ENCODE results near the gene PCSK5.
"Not testable (repeated sequence)": the region's sequence is repeated elsewhere in the genome, so short reads cannot be mapped to it uniquely, and the experiment has no call there.

PCSK5 gene

GRCh38 chr9:76323490-76323889 lies 433.0 kb downstream of the PCSK5 start:
- intact Hi-C loops (cut with DNase I): no loop called here
- DNase-seq: no peak

- DNase-seq; intact Hi-C loops (cut with DNase I): not testable (repeated sequence)
These were observed 433.6 kb downstream of the PCSK5 start for GRCh38 chr9:76324030-76324429.

- DNase-seq: no peak
These were observed 439.6 kb downstream of the PCSK5 start for GRCh38 chr9:76330034-76330433.

GRCh38 chr9:76333388-76333787 lies 442.9 kb downstream of the PCSK5 start:
- DNase-seq: no peak
- intact Hi-C loops (cut with DNase I): no loop called here

More at GRCh38 chr9:76330034-76330433, 439.6 kb downstream of the PCSK5 start:
- intact Hi-C loops (cut with DNase I): no loop called here

- intact Hi-C loops (cut with DNase I): no loop called here
- no peak for DNase-seq
These were observed 443.5 kb downstream of the PCSK5 start for GRCh38 chr9:76333964-76334363.

- intact Hi-C loops (cut with DNase I): no loop called here
- DNase-seq: no peak
These were observed 445.6 kb downstream of the PCSK5 start for GRCh38 chr9:76336027-76336426.

GRCh38 chr9:76338418-76338817 lies 447.9 kb downstream of the PCSK5 start:
- intact Hi-C loops (cut with DNase I): no loop called here
- DNase-seq: no peak

GRCh38 chr9:76341616-76342015 lies 451.1 kb downstream of the PCSK5 start:
- no peak for DNase-seq
- intact Hi-C loops (cut with DNase I): no loop called here

GRCh38 chr9:76342201-76342600 lies 451.7 kb downstream of the PCSK5 start:
- no peak for DNase-seq
- intact Hi-C loops (cut with DNase I): no loop called here

GRCh38 chr9:76342858-76343257 lies 452.4 kb downstream of the PCSK5 start:
- no peak for DNase-seq
- intact Hi-C loops (cut with DNase I): no loop called here

- DNase-seq: no peak
- intact Hi-C loops (cut with DNase I): no loop called here
These were observed 459.4 kb downstream of the PCSK5 start for GRCh38 chr9:76349865-76350264.

GRCh38 chr9:76351006-76351405 lies 460.5 kb downstream of the PCSK5 start:
- intact Hi-C loops (cut with DNase I): no loop called here

GRCh38 chr9:76352026-76352620 lies 461.6 kb downstream of the PCSK5 start:
- intact Hi-C loops (cut with DNase I): no loop called here

More at GRCh38 chr9:76351006-76351405, 460.5 kb downstream of the PCSK5 start:
- no peak for DNase-seq

GRCh38 chr9:76353280-76353679 lies 462.8 kb downstream of the PCSK5 start:
- no peak for DNase-seq
- intact Hi-C loops (cut with DNase I): no loop called here

More at GRCh38 chr9:76352026-76352620, 461.6 kb downstream of the PCSK5 start:
- DNase-seq: no peak

GRCh38 chr9:76354221-76354620 lies 463.7 kb downstream of the PCSK5 start:
- DNase-seq: no peak
- intact Hi-C loops (cut with DNase I): no loop called here

- DNase-seq: no peak
- intact Hi-C loops (cut with DNase I): no loop called here
These were observed 465.4 kb downstream of the PCSK5 start for GRCh38 chr9:76355886-76356285.

- no peak for DNase-seq
- intact Hi-C loops (cut with DNase I): no loop called here
These were observed 467.1 kb downstream of the PCSK5 start for GRCh38 chr9:76357555-76357954.

- intact Hi-C loops (cut with DNase I): no loop called here
- DNase-seq: no peak
These were observed 468.3 kb downstream of the PCSK5 start for GRCh38 chr9:76358628-76359280.

GRCh38 chr9:76359365-76359764 lies 468.9 kb downstream of the PCSK5 start:
- intact Hi-C loops (cut with DNase I): no loop called here

GRCh38 chr9:76359766-76360165 lies 469.3 kb downstream of the PCSK5 start:
- DNase-seq: no peak
- intact Hi-C loops (cut with DNase I): no loop called here

More at GRCh38 chr9:76359365-76359764, 468.9 kb downstream of the PCSK5 start:
- DNase-seq: no peak

GRCh38 chr9:76362332-76363031 lies 472.0 kb downstream of the PCSK5 start:
- intact Hi-C loops (cut with DNase I); DNase-seq: not testable (repeated sequence)

- no peak for DNase-seq
- intact Hi-C loops (cut with DNase I): no loop called here
These were observed 472.5 kb downstream of the PCSK5 start for GRCh38 chr9:76363032-76363395.

All from posterior cingulate gyrus (tissue), 11 donors.